HEK293 (cell line): ENCODE measurements around the gene IFIH1.

Source experiments
- BCL11A ChIP-seq: fragments of 450-650 bp; formaldehyde crosslinking; IDR thresholded peaks from 2 replicates; pipeline ENCODE4 v1.5.1; 2016; ENCODE audit warnings: low read depth, missing biosample characterization, missing genetic modification characterization
- SP2 ChIP-seq: fragments of 450-650 bp; formaldehyde crosslinking; IDR thresholded peaks from 2 replicates; pipeline ENCODE4 v1.5.1; 2016; ENCODE audit warnings: missing biosample characterization, missing genetic modification characterization
- WT1 ChIP-seq: fragments of 450-650 bp; formaldehyde crosslinking; IDR thresholded peaks from 2 replicates; pipeline ENCODE4 v1.5.1; 2016; ENCODE audit warnings: missing biosample characterization, missing genetic modification characterization
- ZFP69B ChIP-seq: fragments of 450-650 bp; formaldehyde crosslinking; IDR thresholded peaks from 2 replicates; pipeline ENCODE4 v1.5.1; 2016; ENCODE audit warnings: missing biosample characterization, missing genetic modification characterization
- ZNF138 ChIP-seq: fragments of 450-650 bp; formaldehyde crosslinking; IDR thresholded peaks from 2 replicates; pipeline ENCODE4 v1.5.1; 2016; ENCODE audit warnings: missing biosample characterization, missing genetic modification characterization, borderline replicate concordance
- ZNF292 ChIP-seq: fragments of 450-650 bp; formaldehyde crosslinking; IDR thresholded peaks from 2 replicates; pipeline ENCODE4 v1.5.1; 2016; ENCODE audit warnings: low read depth, missing biosample characterization, missing genetic modification characterization, borderline replicate concordance
- ZNF792 ChIP-seq: fragments of 450-650 bp; formaldehyde crosslinking; IDR thresholded peaks from 2 replicates; pipeline ENCODE4 v1.5.1; 2016; ENCODE audit warnings: missing biosample characterization, missing genetic modification characterization
- TF ChIP-seq, protein P1 (sequence below): fragments of 450-650 bp; formaldehyde crosslinking; IDR thresholded peaks from 2 replicates; pipeline ENCODE4 v1.5.1; 2016; ENCODE audit warnings: missing biosample characterization, missing genetic modification characterization
- TF ChIP-seq, protein P2 (sequence below): fragments of 450-650 bp; formaldehyde crosslinking; IDR thresholded peaks from 2 replicates; pipeline ENCODE4 v1.5.1; 2016; ENCODE audit warnings: missing biosample characterization, missing genetic modification characterization
- TF ChIP-seq, protein P3 (sequence below): fragments of 450-650 bp; formaldehyde crosslinking; IDR thresholded peaks from 2 replicates; pipeline ENCODE4 v1.5.1; 2016; ENCODE audit warnings: missing biosample characterization, missing genetic modification characterization
- TF ChIP-seq, protein P4 (sequence below): fragments of 450-650 bp; formaldehyde crosslinking; IDR thresholded peaks from 2 replicates; pipeline ENCODE4 v1.5.1; 2016; ENCODE audit warnings: missing biosample characterization, missing genetic modification characterization, low read depth

DNA sequence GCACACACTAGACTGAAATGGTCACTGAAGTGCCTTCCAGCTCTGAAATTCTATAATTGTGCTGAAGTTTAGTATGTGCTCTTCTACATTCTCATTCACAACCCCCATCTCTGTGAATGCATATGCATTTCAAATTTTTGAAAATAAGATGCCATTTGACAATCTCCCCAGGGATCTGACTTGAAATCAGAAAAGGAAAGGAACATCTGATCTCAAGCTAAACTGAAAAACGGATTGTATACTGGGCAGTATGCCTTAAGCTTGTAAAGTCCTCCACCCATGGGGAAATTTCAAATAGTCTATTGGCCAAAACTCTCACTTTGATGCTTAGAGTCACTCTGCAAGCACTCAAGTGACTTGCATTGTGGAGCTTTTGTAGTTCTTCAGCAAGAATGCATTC is 98.1 kb downstream of the IFIH1 start:
- TF ChIP-seq, protein P1, sequence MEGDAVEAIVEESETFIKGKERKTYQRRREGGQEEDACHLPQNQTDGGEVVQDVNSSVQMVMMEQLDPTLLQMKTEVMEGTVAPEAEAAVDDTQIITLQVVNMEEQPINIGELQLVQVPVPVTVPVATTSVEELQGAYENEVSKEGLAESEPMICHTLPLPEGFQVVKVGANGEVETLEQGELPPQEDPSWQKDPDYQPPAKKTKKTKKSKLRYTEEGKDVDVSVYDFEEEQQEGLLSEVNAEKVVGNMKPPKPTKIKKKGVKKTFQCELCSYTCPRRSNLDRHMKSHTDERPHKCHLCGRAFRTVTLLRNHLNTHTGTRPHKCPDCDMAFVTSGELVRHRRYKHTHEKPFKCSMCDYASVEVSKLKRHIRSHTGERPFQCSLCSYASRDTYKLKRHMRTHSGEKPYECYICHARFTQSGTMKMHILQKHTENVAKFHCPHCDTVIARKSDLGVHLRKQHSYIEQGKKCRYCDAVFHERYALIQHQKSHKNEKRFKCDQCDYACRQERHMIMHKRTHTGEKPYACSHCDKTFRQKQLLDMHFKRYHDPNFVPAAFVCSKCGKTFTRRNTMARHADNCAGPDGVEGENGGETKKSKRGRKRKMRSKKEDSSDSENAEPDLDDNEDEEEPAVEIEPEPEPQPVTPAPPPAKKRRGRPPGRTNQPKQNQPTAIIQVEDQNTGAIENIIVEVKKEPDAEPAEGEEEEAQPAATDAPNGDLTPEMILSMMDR (tag by site-specific recombination): no peak
- TF ChIP-seq, protein P2, sequence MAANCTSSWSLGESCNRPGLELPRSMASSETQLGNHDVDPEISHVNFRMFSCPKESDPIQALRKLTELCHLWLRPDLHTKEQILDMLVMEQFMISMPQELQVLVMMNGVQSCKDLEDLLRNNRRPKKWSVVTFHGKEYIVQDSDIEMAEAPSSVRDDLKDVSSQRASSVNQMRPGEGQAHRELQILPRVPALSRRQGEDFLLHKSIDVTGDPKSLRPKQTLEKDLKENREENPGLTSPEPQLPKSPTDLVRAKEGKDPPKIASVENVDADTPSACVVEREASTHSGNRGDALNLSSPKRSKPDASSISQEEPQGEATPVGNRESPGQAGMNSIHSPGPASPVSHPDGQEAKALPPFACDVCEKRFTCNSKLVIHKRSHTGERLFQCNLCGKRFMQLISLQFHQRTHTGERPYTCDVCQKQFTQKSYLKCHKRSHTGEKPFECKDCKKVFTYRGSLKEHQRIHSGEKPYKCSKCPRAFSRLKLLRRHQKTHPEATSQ (tag by site-specific recombination): no peak
- TF ChIP-seq ZNF138: no peak
- no peak for TF ChIP-seq SP2
- TF ChIP-seq, protein P3, sequence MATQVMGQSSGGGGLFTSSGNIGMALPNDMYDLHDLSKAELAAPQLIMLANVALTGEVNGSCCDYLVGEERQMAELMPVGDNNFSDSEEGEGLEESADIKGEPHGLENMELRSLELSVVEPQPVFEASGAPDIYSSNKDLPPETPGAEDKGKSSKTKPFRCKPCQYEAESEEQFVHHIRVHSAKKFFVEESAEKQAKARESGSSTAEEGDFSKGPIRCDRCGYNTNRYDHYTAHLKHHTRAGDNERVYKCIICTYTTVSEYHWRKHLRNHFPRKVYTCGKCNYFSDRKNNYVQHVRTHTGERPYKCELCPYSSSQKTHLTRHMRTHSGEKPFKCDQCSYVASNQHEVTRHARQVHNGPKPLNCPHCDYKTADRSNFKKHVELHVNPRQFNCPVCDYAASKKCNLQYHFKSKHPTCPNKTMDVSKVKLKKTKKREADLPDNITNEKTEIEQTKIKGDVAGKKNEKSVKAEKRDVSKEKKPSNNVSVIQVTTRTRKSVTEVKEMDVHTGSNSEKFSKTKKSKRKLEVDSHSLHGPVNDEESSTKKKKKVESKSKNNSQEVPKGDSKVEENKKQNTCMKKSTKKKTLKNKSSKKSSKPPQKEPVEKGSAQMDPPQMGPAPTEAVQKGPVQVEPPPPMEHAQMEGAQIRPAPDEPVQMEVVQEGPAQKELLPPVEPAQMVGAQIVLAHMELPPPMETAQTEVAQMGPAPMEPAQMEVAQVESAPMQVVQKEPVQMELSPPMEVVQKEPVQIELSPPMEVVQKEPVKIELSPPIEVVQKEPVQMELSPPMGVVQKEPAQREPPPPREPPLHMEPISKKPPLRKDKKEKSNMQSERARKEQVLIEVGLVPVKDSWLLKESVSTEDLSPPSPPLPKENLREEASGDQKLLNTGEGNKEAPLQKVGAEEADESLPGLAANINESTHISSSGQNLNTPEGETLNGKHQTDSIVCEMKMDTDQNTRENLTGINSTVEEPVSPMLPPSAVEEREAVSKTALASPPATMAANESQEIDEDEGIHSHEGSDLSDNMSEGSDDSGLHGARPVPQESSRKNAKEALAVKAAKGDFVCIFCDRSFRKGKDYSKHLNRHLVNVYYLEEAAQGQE: no peak
- no peak for TF ChIP-seq WT1 (tag by site-specific recombination)
- TF ChIP-seq ZFP69B (tag by site-specific recombination): no peak
- TF ChIP-seq, protein P4, sequence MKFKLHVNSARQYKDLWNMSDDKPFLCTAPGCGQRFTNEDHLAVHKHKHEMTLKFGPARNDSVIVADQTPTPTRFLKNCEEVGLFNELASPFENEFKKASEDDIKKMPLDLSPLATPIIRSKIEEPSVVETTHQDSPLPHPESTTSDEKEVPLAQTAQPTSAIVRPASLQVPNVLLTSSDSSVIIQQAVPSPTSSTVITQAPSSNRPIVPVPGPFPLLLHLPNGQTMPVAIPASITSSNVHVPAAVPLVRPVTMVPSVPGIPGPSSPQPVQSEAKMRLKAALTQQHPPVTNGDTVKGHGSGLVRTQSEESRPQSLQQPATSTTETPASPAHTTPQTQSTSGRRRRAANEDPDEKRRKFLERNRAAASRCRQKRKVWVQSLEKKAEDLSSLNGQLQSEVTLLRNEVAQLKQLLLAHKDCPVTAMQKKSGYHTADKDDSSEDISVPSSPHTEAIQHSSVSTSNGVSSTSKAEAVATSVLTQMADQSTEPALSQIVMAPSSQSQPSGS (tag by site-specific recombination): no peak
- TF ChIP-seq ZNF292: no peak
- TF ChIP-seq ZNF792: no peak
- TF ChIP-seq BCL11A: no peak
